ENCODE measurements around the gene HERC6.
"Not testable (repeated sequence)": the region's sequence is repeated elsewhere in the genome, so short reads cannot be mapped to it uniquely, and the experiment has no call there.

HERC6 gene

GRCh38 chr4:88391703-88392102 is 13.1 kb downstream of the HERC6 start:
- DNase-seq = no peak

- no peak for DNase-seq
These were observed 18.0 kb downstream of the HERC6 start for GRCh38 chr4:88396681-88397080.

GRCh38 chr4:88398381-88398780 is 19.7 kb downstream of the HERC6 start:
- no peak for DNase-seq

GRCh38 chr4:88409206-88409605 is 30.6 kb downstream of the HERC6 start:
- DNase-seq = no peak

- no peak for DNase-seq
These were observed 31.1 kb downstream of the HERC6 start for GRCh38 chr4:88409789-88410188.

- DNase-seq = peak; percentile 9
These were observed 32.9 kb downstream of the HERC6 start for GRCh38 chr4:88411491-88412096.

GRCh38 chr4:88413801-88414200 is 35.1 kb downstream of the HERC6 start:
- DNase-seq = no peak

- DNase-seq = no peak
These were observed 36.1 kb downstream of the HERC6 start for GRCh38 chr4:88414755-88415154.

GRCh38 chr4:88415982-88416381 is 37.3 kb downstream of the HERC6 start:
- no peak for DNase-seq

GRCh38 chr4:88418411-88418810 is 39.8 kb downstream of the HERC6 start:
- DNase-seq = no peak

GRCh38 chr4:88419874-88420273 is 41.2 kb downstream of the HERC6 start:
- no peak for DNase-seq

- no peak for DNase-seq
These were observed 42.2 kb downstream of the HERC6 start for GRCh38 chr4:88420844-88421243.

- no peak for DNase-seq
These were observed 43.8 kb downstream of the HERC6 start for GRCh38 chr4:88422403-88422802.

GRCh38 chr4:88429401-88429800 is 50.7 kb downstream of the HERC6 start:
- no peak for DNase-seq

- no peak for DNase-seq
These were observed 57.5 kb downstream of the HERC6 start for GRCh38 chr4:88435987-88436693.

GRCh38 chr4:88437873-88438272 is 59.2 kb downstream of the HERC6 start:
- not testable (repeated sequence) for DNase-seq

GRCh38 chr4:88439161-88439760 is 60.6 kb downstream of the HERC6 start:
- DNase-seq = no peak

- DNase-seq = no peak
These were observed 61.5 kb downstream of the HERC6 start for GRCh38 chr4:88440146-88440545.

- DNase-seq = no peak
These were observed 63.0 kb downstream of the HERC6 start for GRCh38 chr4:88441696-88442095.

- no peak for DNase-seq
These were observed 64.1 kb downstream of the HERC6 start for GRCh38 chr4:88442689-88443191.

GRCh38 chr4:88443486-88443885 is 64.8 kb downstream of the HERC6 start:
- no peak for DNase-seq

GRCh38 chr4:88445252-88445651 is 66.6 kb downstream of the HERC6 start:
- no peak for DNase-seq

- no peak for DNase-seq
These were observed 67.5 kb downstream of the HERC6 start for GRCh38 chr4:88446124-88446523.

All from stimulated activated CD4-positive, alpha-beta T cell treated with anti-CD3 and anti-CD28 coated beads, Interleukin-1b, Interleukin-23, amount 100 ng/mL, for 48 hours (primary cell).